Measurements from ENCODE around the gene PACSIN2. TPM values are rescaled to one million over a fixed set of nuclear protein-coding genes. Genes with fewer than 3 reads are reported as not detected.

The PACSIN2 gene
- total and polyA plus RNA-seq, 7 donors = 44.2 to 126 (median 52.3) TPM

GRCh38 chr22:42932857-42933484, 82.0 kb downstream of the PACSIN2 start:
- no peaks in the 10 kb centered on the region for H3K9me3 ChIP-seq
- peak overlapping the region in 2 of 4 donors; percentile 10 to 16 for H3K4me3 ChIP-seq
- peaks cover 0 to 100% (median 98%) of the 10 kb centered on the region in 4 donors for H3K4me1 ChIP-seq
- intact Hi-C loops (cut with DNase I) = loop anchor here (5.0 kb wide), 1 partner anchor 59 kb away; no protein-coding TSS in a partner anchor
- peak overlapping the region; percentile 82 to 94 (median 90) for H3K27ac ChIP-seq
- H3K36me3 ChIP-seq = no peaks in the 10 kb centered on the region
- H3K27me3 ChIP-seq = no peaks in the 10 kb centered on the region
- no peak for DNase-seq
- TF ChIP-seq POLR2AphosphoS5 (IDR thresholded peaks at IDR 0.05) (no peak), CTCF (IDR thresholded peaks at IDR 0.05) (no peak), POLR2A (IDR thresholded peaks at IDR 0.05) (no peak), EP300 (IDR thresholded peaks at IDR 0.05) (no peak)
- WGBS, 2 donors = 73 to 83% methylated on average over 4 of the region's 4 CpGs

GRCh38 chr22:42932197-42932519, 82.8 kb downstream of the PACSIN2 start:
- DNase-seq = no peak
- intact Hi-C loops (cut with DNase I) = loop anchor here (5.0 kb wide), 1 partner anchor 60 kb away; no protein-coding TSS in a partner anchor
- Histone ChIP-seq H3K36me3 (no peaks in the 10 kb centered on the region), H3K27ac (peak overlapping the region; percentile 82 to 94 (median 90)), H3K4me3 (no peak overlapping the region), H3K4me1 (peaks cover 0 to 100% (median 96%) of the 10 kb centered on the region in 4 donors), H3K9me3 (no peaks in the 10 kb centered on the region), H3K27me3 (no peaks in the 10 kb centered on the region)
- WGBS, 2 donors = 95 to 97% methylated on average over 4 of the region's 4 CpGs
- TF ChIP-seq POLR2AphosphoS5 (IDR thresholded peaks at IDR 0.05) (no peak), EP300 (IDR thresholded peaks at IDR 0.05) (no peak), CTCF (IDR thresholded peaks at IDR 0.05) (no peak), POLR2A (IDR thresholded peaks at IDR 0.05) (no peak)

- Histone ChIP-seq H3K27me3 (no peaks in the 10 kb centered on the region), H3K4me3 (no peak overlapping the region), H3K27ac (peak overlapping the region; percentile 82 to 94 (median 90)), H3K4me1 (peaks cover 0 to 100% (median 96%) of the 10 kb centered on the region in 4 donors), H3K36me3 (no peaks in the 10 kb centered on the region), H3K9me3 (no peaks in the 10 kb centered on the region)
- intact Hi-C loops (cut with DNase I) = loop anchor here (5.0 kb wide), 1 partner anchor 61 kb away; no protein-coding TSS in a partner anchor
- DNase-seq = no peak
- TF ChIP-seq CTCF (IDR thresholded peaks at IDR 0.05) (no peak), POLR2A (IDR thresholded peaks at IDR 0.05) (no peak), EP300 (IDR thresholded peaks at IDR 0.05) (no peak), POLR2AphosphoS5 (IDR thresholded peaks at IDR 0.05) (no peak)
- 45 to 74% methylated on average over 10 of the region's 10 CpGs for WGBS, 2 donors
These were observed 83.3 kb downstream of the PACSIN2 start for GRCh38 chr22:42931421-42932196.

GRCh38 chr22:42930810-42931420, 84.0 kb downstream of the PACSIN2 start:
- H3K4me1 ChIP-seq = peaks cover 0 to 100% (median 95%) of the 10 kb centered on the region in 4 donors

More at GRCh38 chr22:42930810-42931420, 84.0 kb downstream of the PACSIN2 start:
- intact Hi-C loops (cut with DNase I) = loop anchor here (5.0 kb wide), 1 partner anchor 61 kb away; no protein-coding TSS in a partner anchor
- no peaks in the 10 kb centered on the region for H3K27me3 ChIP-seq
- TF ChIP-seq EP300 (IDR thresholded peaks at IDR 0.05) (no peak), POLR2A (IDR thresholded peaks at IDR 0.05) (no peak), POLR2AphosphoS5 (IDR thresholded peaks at IDR 0.05) (peak in 1 of 4 donors; percentile 16), CTCF (IDR thresholded peaks at IDR 0.05) (no peak)
- no peak overlapping the region for H3K4me3 ChIP-seq
- WGBS, 2 donors = 71 to 73% methylated on average over 9 of the region's 9 CpGs
- H3K36me3 ChIP-seq = no peaks in the 10 kb centered on the region
- peak overlapping the region; percentile 82 to 94 (median 90) for H3K27ac ChIP-seq
- no peaks in the 10 kb centered on the region for H3K9me3 ChIP-seq
- no peak for DNase-seq

All from sigmoid colon (tissue), 7 donors.